Measurements from ENCODE around the gene WWOX.

The WWOX gene

GRCh38 chr16:78918805-78919305 lies 819.4 kb downstream of the WWOX start:
- H3K4me3 ChIP-seq (ENCODE audit: low read depth, low read length), result no peak overlapping the region
- TF ChIP-seq, protein P1, sequence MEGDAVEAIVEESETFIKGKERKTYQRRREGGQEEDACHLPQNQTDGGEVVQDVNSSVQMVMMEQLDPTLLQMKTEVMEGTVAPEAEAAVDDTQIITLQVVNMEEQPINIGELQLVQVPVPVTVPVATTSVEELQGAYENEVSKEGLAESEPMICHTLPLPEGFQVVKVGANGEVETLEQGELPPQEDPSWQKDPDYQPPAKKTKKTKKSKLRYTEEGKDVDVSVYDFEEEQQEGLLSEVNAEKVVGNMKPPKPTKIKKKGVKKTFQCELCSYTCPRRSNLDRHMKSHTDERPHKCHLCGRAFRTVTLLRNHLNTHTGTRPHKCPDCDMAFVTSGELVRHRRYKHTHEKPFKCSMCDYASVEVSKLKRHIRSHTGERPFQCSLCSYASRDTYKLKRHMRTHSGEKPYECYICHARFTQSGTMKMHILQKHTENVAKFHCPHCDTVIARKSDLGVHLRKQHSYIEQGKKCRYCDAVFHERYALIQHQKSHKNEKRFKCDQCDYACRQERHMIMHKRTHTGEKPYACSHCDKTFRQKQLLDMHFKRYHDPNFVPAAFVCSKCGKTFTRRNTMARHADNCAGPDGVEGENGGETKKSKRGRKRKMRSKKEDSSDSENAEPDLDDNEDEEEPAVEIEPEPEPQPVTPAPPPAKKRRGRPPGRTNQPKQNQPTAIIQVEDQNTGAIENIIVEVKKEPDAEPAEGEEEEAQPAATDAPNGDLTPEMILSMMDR (IDR thresholded peaks at IDR 0.05; ENCODE audit: insufficient read depth, low read length, missing control alignments), result no peak
- ChIA-PET POLR2A (no interaction called here), CTCF (no interaction called here)
- DNase-seq (ENCODE audit: low read depth, low spot score), result no peak

DNA sequence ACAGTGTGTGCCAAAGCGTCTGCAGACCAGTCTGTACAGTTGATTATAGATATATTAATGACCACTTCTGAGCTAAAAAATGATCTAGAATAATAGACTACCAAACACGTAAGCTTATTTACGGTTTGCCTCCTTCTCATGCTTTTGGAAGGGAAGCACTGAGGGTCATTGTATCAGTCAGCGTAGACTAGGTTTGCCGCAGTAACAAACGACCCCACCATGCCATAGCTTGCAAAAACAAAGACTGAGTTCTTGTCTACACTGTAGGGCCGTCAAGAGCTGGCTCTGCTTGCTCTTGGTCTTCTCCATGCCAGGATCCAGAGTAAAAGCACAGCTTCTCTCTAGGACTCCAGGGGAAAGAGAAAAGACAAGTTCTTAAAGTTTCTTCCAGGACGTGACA lies 820.4 kb downstream of the WWOX start:
- H3K4me3 ChIP-seq (ENCODE audit: low read depth, low read length), result no peak overlapping the region
- DNase-seq (ENCODE audit: low read depth, low spot score), result no peak
- TF ChIP-seq, protein P1 (IDR thresholded peaks at IDR 0.05; ENCODE audit: insufficient read depth, low read length, missing control alignments), result no peak
- ChIA-PET CTCF (no interaction called here), POLR2A (no interaction called here)

DNA sequence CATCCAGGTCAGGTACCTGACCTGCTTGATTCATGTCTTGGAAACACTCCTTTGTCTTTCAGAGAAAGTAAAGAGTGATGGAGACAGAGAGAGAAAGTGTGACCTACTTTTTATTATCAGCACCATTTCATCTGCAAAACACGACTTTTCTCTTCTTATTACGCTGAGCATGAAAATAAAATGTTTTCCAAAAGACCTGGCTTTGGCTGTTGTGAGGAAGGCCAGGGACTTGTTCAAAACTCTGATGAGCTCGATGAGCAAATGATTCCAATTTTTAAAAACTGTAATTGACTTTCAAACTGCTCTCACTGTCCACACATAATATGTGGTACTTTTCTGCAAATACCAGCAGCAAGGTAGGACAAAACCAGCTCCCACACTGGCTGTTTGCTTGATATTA lies 821.2 kb downstream of the WWOX start:
- TF ChIP-seq, protein P1 (IDR thresholded peaks at IDR 0.05; ENCODE audit: insufficient read depth, low read length, missing control alignments), result no peak
- CTCF ChIA-PET, result no interaction called here
- no peak for DNase-seq (ENCODE audit: low read depth, low spot score)
- POLR2A ChIA-PET, result no interaction called here
- no peak overlapping the region for H3K4me3 ChIP-seq (ENCODE audit: low read depth, low read length)

DNA sequence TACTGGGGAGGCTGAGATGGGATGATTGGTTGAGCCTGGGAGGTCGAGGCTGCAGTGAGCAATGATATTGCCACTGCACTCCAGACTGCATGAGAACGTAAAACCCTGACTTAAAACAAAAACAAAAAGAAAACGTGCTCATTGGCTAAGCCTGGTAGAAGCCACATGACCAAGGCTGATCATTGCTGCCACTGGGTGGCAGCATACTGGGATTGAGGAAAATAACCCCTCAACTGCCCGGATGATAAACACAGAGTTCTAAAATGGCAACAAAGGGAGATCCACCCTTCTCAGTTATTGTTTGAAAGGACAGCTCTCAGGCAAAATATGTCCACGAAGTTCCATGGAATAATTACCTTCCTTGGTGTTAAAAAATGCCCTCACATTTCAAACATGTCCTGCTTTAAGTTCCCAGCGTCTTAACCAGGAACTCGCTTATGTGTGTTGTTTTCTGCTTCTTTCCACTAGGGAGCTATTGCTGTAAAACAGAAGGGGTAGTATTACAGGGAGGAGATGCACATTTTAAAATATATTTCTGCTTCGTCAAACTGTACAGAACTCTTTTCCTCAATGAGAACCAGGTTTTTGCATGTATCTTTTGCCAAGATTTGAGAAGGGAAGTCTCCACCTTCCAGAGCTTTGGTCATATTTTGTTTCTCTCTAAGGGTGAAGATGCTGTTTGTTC lies 825.8 kb downstream of the WWOX start:
- no peak overlapping the region for H3K4me3 ChIP-seq (ENCODE audit: low read depth, low read length)
- DNase-seq (ENCODE audit: low read depth, low spot score), result no peak
- POLR2A ChIA-PET, result no interaction called here
- TF ChIP-seq, protein P1 (IDR thresholded peaks at IDR 0.05; ENCODE audit: insufficient read depth, low read length, missing control alignments), result no peak
- CTCF ChIA-PET, result no interaction called here

DNA sequence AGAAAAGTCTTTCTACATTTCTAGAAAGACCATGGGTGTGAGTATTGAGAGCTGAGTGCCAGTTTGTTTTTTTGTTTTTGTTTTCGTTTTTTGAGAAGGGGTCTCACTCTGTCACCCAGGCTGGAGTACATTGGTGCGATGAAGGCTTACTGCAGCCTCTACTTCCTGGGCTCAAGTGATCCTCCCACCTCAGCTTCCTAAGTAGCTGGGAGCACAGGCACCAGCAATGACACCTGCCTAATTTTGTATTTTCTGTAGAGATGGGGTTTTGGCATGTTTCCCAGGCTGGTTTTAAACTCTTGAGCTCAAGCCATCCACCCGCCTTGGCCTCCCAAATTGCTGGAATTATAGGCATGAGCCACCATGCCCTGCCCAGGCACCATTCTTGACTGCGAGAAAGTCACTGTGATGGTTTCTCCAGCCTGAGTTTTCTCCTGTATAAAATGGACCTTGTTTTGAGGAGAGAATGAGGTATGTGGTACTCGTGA lies 827.3 kb downstream of the WWOX start:
- POLR2A ChIA-PET, result no interaction called here
- CTCF ChIA-PET, result no interaction called here
- H3K4me3 ChIP-seq (ENCODE audit: low read depth, low read length), result no peak overlapping the region
- DNase-seq (ENCODE audit: low read depth, low spot score), result no peak
- TF ChIP-seq, protein P1 (IDR thresholded peaks at IDR 0.05; ENCODE audit: insufficient read depth, low read length, missing control alignments), result no peak

DNA sequence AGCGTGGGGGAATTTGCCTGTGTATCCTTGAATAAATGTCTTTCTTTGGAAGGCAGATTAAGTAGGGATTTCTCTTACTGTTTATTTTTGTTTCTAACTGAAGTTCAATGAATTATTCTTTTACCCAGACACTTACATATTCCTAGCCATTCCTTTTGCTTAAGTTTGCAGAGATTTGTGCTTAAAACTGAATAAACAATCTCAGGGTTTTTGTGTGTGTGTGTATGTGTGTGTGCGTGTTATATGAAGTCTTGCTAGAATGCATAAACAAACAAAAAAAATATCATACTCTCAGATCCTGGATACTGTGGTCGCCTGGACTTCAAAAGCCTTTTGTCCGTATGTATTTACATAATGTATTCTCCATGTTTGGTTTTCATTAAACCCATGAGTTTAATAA lies 828.3 kb downstream of the WWOX start:
- TF ChIP-seq, protein P1 (IDR thresholded peaks at IDR 0.05; ENCODE audit: insufficient read depth, low read length, missing control alignments), result no peak
- CTCF ChIA-PET, result no interaction called here
- POLR2A ChIA-PET, result no interaction called here
- no peak for DNase-seq (ENCODE audit: low read depth, low spot score)
- no peak overlapping the region for H3K4me3 ChIP-seq (ENCODE audit: low read depth, low read length)

Measured in AG04449 (cell line).